Ammon's horn (tissue), 1 donor: ENCODE data around the gene JMJD8.
A peak's percentile ranks its signal among the peaks of the same experiment; 100 is the strongest.
"Not testable (repeated sequence)": the region's sequence is repeated elsewhere in the genome, so short reads cannot be mapped to it uniquely, and the experiment has no call there.

Experiments
- DNase-seq: peaks from one replicate; pipeline ENCODE4 v3.0.0-alpha.2; 2016; ENCODE audit warnings: low spot score

JMJD8 gene

DNA sequence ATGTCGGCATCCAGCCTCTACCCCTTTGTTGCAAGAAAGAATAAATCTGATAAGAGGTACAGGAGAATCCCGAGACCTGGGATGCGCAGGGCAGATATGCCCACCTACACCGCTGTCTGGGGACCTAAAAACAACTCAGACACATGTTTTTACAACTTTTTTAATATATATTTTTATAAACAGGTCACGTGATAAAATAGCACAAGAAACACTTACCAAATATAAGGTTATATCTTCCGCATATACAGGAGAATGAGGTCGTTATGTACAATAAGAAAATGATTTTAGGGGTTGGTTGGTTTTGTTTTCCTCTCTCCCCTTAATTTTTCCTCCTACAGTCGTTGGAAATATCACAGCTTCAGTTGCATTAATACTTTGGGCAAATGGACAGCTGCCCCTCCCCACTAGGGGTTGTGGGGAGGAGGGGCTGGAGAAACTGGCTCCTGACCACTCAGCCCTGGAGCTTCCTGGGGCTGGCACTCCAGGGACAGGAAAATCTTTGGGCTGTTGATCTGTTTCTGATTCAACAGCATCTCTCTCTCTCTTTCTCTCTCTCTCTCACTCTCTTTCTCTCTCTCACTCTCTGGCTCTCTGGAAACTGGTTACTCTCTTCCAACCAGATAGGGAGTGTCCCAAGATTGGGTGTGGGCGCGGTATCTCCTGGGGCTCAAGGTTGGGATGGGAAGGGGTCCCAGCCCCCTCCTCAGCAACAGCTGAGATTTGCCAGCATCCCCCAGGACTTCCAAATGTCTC, 8.4 kb upstream of the JMJD8 start:
- no peak for DNase-seq

DNA sequence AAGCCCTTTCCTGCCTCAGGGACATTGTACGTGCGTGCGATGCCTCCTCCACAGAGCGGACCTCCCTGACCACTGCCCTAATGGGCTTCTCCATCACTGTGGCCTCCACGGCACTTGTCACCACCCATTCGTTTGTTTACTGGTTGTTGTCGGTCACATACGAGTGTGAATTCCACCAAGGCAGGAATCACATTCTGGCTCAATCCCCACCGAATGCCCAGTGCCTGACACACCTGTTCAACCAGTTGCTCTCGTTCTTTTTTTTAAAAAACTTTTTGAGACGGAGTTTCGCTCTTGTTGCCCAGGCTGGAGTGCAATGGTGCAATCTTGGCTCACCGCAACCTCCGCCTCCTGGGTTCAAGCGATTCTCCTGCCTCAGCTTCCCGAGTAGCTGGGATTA, 7.1 kb upstream of the JMJD8 start:
- not testable (repeated sequence) for DNase-seq

DNA sequence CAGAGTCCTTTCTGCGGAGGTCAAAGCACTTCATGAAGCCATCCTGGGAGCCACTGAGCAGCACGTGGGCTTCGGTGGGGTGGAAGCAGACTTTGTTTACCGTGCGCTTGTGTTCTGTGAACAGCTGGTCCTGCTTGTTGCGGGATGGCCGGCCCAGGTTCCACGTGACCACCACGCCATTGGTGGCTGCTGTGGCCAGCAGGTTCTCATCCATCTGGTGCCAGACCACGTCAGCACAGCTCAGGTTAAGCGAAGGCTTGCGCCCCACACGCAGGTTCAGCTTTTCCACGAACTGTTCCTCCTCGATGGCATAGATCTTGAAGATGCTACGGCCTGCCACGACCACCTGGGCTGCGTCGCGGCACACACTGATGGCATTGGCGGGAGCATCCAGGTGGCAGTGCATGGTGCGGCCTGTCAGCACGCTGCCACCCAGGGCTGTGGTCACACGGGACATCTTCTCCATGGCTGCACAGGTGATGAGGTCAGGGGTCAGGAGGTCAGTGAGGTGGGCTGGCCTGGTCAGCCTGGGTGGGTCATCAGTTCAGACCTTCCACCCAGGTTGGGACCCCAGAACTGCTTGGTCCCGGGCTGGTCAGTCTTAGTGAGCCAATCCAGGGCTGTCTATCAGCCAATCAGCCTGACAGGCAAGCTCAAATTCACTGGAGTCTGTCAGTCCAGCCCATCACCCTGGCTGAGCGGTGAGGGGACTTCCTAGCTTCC, 5.2 kb upstream of the JMJD8 start:
- no peak for DNase-seq

DNA sequence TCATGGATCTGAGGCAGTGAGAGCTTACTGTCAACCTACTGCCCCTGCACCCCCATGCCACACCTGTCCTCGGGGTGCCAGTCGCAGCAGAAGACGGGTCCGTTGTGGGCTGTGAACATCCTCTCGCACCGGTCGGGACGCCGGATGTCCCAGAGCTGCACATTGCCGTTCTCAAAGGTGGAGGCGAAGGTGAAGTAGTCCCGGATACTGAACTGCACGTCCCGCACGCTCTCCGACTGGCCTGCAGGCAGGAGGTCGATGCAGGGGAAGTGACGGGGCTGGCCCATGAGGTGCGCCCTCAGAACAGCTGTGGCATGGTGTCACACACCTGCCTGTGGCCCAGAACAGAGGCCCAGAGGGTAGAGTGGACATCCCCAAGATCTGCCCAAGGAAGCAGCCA, 3.4 kb upstream of the JMJD8 start:
- no peak for DNase-seq

DNA sequence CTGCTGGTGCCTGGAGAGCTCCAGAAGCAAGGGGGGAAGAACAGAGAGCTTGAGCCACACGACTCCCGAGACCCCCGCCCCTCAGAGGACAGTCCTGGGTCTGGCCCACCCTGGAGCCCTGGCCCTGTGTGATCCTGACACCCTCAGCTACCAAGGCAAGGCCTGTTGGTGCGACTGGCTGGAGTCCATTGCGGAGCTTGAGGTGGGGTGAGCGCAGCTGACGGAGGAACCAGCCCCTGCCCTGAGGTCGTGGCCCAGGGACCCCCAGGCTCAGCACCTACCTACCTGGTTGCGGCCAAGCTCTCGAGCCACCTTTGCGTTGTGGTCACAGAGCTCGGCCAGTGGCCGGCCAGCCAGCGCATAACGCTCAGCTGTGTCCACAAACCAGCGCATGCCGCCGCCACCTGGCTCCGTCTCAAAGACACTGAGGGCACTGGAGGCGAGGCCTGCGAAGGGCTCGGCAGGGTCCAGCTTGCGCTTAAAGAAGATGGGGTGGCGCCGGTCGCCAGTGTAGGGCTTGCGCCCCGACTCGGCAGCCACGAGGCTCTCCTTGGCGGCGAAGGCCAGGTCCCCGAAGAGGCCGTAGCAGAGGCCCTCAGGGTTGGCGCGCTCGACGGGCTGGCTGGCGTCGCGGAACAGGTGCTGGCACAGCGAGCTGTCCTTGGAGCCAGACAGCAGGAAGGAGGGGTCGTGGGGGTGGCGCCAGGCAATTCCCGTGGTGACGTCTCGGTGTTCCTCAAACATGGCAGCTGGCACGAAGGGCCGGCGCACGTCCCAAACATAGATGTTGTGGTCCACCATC, 2.5 kb upstream of the JMJD8 start:
- DNase-seq, result no peak

DNA sequence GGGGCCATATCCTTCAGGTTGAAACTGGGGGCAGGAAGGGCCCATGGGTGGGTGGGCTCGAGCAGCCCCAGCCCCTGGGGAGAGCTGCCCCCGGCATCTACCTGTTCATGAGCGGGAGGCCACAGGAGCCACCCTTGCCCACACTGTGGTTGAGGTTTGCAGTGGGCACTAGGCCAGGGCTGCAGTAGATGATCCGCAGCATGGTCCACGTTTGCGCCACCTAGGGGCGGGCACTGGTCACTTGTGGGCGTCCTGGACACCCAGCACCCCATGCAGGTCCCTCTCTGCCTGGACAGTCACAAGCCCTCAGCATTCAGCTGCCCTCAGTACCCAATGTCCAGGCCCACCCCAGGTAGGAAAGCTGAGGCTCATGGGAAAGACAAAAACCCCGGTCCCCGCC, 1.8 kb upstream of the JMJD8 start:
- DNase-seq, result no peak

DNA sequence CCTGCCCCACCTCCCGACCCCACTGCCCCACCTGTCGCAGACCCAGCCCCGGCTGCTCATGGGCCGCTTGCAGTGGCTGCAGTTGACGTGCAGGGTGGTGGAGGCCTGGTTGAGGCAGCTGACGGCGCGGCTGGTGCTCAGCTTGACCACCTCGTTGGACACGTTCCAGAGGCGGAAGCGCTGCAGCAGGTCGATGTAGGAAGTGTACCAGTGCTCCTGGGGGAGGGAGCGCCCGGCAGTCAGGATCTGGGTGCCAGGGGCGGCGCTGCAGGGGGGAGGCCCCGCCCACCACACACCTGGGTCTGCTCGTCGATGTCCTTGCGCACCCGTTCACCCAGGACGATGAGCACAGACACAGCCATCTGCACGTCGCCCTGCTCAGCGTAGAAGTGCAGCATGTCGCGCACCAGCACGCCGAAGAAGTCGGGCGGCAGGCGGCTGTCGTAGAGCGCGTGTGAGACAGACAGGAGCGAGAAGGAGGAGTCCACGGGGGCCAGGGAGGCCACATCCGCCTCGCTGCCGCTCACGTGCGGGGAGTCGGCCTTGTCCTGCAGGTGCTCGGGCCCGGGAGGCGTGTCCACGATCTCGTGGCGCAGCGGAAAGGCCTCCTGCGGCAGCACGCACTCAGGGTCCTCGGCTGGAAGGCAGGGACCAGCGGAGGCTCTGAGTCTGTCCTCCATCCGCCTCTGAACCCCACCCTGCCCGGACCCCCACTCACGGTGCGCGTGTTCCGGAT, 995 bp upstream of the JMJD8 start:
- no peak for DNase-seq

DNA sequence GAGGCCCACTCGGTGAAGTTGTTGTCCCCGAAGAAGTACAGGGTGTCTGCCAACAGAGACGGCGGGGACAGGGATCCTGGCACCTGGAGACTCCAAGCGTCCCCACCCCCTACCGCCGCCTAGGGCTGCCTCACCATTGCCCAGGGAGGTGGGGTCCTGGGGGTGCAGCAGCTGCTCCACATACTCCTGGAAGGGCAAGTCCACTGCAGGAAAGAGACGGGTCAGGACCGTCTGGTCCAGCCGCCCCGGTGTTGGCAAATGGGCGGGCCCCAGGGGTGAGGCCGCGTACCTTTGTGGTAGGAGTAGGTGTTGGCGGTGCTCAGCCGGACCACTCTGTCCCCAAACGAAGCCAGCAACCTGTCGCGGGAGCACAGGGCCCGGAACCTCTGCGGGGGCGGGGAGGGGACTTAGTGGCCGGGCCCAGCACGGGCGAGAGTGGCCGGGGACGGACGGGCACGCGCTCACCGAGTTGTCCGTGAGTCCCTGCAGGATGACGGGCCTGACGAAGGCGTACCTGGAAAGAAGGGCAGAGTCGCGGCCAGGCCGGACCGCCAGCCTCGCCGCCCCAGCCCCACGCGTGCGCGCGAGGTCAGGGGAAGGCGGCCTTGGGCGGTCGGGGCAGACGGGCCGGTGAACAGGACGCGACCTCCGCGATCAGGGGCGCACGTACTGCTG, 601 bp downstream of the JMJD8 start:
- DNase-seq, result no peak

DNA sequence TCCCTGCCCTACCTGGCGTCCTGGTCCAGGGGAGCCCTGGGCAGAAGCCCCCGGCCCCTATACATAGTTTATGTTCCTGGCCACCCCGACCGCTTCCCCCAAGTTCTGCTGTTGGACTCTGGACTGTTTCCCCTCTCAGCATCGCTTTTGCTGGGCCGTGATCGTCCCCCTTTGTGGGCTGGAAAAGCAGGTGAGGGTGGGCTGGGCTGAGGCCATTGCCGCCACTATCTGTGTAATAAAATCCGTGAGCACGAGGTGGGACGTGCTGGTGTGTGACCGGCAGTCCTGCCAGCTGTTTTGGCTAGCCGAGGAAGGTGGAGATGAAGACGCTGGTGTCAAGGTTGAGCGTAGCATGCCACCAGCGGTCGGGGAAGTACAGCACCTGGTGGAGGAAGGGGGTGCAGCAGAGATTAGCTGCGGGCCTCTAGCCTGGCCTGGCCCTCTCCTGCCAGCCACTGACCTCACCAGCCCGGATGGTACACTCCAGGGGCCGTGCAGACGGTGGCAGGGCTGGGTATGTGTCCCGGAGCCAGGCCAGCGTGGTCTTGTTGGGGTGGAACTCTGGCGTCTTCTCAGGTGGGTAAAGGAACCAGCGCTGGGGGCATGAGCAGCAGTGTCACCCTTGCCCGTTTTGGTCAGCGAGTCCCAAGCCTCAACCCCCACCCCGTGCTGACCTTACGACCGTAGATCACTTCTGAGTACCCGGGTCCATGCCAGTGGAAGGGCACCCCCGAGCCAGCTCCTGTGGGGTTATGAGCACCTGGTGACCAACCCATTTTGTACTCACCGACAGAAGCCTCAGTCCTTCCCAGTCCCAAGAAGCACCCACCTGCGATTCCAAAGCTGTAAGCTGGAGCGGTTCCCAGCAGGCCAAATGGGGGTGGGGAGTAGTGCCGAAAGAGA, 1.4 kb downstream of the JMJD8 start:
- DNase-seq, result no peak

DNA sequence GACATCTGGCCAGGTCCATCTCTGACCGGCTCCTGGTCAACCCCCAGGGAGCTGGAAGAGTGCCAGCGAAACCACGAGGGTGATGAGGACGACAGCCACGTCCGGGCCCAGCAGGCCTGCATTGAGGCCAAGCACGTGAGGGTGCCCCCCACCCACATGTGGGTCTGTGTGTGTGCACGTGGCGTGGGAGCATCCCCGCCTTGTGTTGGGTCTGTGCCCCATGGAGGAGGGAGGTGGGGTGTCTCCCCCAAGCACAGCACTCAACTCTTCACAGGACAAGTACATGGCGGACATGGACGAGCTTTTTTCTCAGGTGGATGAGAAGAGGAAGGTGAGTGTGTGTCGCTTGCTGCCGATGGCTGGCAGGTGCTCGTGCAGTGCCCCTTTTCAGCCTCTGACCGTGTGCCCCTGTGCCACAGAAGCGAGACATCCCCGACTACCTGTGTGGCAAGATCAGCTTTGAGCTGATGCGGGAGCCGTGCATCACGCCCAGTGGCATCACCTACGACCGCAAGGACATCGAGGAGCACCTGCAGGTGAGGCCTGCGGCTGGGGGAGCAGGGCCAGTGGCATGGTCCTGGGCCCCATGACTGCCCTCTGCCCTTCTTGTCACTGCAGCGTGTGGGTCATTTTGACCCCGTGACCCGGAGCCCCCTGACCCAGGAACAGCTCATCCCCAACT, 2.2 kb downstream of the JMJD8 start:
- DNase-seq, result no peak

DNA sequence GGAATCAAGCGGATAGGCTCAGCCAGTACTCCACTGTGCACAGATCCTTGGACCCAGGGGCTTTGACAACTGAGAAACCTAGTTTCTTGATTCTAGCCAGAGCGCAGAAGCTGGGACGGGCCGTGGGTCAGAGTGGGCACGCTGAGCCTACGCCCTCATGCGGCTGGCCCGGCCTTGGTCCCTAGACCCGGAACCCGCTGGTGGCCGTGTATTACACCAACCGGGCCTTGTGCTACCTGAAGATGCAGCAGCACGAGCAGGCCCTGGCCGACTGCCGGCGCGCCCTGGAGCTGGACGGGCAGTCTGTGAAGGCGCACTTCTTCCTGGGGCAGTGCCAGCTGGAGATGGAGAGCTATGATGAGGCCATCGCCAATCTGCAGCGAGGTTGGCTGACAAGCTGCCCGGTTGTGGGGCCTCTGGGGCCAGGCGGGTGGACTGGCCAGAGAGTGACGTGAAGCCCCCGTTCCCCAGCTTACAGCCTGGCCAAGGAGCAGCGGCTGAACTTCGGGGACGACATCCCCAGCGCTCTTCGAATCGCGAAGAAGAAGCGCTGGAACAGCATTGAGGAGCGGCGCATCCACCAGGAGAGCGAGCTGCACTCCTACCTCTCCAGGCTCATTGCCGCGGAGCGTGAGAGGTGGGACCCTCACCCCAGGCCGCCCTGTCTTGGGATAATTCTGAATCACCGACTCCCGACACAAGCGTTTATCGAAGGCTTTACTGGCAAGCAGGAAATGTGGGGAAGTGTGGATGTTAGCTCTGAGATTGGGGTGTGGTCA, 3.0 kb downstream of the JMJD8 start:
- no peak for DNase-seq

DNA sequence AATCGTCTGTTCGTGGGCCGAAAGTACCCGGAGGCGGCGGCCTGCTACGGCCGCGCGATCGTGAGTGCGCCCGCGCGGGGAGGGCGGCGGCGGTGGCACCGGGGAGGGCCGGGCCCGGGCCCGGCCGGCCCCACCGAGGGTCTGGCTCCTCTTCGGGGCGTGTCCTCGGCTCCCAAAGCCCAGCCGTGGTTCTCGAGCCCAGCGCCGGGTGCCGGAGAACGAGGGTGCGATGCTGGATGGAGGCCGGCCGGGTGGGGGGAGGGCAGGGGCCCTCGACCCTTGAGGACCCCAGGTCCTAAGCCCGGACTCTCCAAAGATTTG, 3.5 kb downstream of the JMJD8 start:
- no peak for DNase-seq

DNA sequence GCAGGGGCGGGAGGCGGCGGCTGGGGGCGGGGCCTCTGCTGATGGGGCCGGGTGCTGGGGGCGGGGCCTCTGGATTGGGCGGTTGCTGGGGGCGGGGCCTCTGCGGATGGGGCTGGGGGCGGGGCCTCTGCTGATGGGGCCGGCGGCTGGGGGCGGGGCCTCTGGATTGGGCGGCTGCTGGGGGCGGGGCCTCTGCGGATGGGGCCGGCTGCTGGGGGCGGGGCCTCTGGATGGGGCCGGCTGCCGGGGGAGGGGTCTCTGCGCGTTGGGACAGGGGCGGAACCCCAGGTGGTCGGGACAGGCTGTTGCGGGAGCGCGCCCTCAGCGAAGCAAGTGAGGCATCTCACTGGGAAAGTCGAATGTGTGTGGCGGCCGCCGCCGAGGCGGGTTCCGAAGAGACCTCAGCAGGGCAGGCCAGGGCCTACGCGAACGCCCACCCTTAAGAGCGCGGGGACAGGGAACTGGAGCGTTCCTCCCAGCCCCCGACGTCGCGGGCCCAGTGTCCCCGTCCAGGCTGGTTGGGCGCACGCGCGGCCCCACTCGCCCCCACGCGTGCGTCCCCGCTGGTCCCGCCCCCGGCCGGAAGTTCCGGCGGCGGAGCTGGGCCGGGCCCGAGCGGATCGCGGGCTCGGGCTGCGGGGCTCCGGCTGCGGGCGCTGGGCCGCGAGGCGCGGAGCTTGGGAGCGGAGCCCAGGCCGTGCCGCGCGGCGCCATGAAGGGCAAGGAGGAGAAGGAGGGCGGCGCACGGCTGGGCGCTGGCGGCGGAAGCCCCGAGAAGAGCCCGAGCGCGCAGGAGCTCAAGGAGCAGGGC, 4.1 kb downstream of the JMJD8 start, which contains the start of gene STUB1:
STUB1 (plus strand) TSS at position 597 of the 811 bp plus-strand sequence; CDS start at position 713, 116 bp downstream.
- DNase-seq, result peak; percentile 85

DNA sequence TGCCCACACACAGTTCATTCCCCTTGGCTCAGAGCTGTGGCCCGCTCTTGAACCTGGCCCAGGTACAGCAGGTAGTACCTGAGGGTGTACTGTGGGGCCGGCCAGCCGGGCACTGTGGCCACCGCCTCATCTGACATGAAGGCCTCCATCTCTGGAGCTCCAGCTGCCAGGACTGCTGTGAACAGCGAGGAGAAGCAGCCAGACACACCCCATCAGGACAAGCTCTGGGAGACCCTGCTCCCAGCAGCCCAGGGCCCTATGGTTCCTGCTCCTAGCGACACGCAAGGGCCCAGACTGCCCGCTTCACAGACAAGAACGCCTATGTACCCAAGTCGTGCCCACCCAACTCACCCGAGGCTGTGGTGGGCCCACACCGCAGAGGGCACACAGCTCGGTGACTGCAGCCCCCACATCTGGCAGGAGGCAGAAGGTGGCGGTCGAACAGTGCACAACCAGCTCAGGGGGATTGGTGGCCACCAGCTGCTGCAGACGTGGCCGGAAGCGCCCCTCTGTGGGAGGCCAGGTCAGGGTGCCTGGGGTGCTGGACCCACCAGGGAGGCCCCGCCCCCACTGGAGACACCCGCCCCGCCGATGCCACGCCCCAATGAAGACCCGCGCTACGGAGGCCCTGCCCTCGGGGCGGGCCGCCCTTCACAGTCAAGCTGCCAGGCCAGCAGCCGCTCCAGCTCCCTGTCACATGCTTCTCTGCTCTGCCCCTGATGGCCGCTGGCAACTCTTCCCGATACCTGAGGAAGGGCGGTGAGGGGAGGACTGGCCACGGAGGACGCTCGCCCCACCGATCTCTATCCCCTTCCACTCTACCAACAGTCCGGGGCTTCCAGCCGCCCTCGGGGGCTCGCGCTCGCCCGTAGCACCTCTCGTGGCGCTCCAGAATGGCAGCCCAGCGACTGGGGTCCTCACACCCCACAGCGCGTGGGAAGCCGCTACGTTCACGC, 5.0 kb downstream of the JMJD8 start:
- DNase-seq, result peak; percentile 72

DNA sequence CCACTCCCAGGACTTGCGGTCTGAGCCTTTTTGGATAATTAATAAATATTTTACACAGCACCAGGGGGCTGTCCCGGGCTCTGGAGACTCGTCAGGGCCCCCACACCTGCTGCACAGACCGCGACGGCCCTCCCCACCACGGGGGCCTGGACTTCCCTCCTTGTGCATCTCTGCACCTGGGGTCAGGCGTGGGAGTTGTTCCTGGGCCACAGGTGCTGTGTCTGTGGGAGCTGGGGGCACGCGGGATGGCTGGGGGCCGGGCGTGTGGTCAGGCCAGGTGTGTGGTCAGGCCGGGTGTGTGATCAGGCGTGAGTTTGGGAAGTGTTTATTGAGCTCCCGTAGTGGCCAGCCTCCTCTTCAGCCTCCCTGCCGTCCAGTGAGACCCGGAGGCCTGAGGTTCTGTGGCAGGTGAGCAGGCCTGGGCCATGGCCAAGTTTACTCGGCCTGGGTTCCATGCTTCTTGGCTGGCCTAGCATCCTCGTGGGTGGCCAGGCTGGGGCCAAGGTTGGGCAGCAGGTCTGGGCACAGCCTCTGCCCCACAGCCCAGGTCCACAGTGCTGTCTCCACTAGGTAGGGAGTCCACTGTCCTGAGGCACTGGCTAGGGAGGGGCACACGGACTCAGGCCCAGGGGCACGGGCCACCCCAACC, 5.8 kb downstream of the JMJD8 start:
- DNase-seq, result no peak

DNA sequence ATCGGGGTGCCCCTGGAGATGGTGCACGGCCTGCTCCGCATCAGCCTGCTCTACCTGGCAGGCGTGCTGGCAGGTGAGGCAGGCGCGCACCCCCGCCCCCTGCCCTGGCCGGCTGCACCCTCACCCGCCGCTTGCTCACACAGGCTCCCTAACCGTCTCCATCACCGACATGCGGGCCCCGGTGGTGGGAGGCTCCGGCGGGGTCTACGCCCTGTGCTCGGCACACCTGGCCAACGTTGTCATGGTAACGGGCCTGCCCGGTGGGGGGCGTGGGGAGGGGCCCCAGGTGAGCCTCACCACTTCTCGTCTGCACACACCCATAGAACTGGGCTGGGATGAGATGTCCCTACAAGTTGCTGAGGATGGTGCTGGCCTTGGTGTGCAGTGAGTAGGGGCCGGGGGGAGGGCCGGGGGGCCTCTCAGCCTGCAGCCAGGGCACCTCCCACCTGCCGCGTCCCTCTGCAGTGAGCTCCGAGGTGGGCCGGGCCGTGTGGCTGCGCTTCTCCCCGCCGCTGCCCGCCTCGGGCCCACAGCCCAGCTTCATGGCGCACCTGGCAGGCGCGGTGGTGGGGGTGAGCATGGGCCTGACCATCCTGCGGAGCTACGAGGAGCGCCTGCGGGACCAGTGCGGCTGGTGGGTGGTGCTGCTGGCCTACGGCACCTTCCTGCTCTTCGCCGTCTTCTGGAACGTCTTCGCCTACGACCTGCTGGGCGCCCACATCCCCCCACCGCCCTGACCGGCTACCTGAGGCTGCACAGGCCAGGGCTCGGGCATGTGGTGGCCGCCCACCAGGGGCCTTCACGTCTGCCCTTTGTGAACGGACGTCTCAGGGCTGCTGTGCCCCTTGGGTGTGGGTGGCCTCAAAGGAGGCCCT, 6.6 kb downstream of the JMJD8 start:
- no peak for DNase-seq
